HepG2 (cell line): Measurements from ENCODE around the gene SRR. TPM values are rescaled to one million over a fixed set of nuclear protein-coding genes. Genes with fewer than 3 reads are reported as not detected.

Experiments
- ARNT ChIP-seq: fragments of 450-650 bp; IDR thresholded peaks from 2 replicates; pipeline ENCODE4 v1.6.1; 2017
- ASH2L ChIP-seq: fragments of 300-600, 200-600 bp; sonication (generic); IDR thresholded peaks from 2 replicates; pipeline ENCODE4 v1.7.0; 2017; ENCODE audit warnings: low read depth, mild to moderate bottlenecking, moderate library complexity, mixed read lengths, low read length; ENCODE audit not compliant: insufficient read length
- ATF3 ChIP-seq: sonication (generic); formaldehyde crosslinking; IDR thresholded peaks from 2 replicates; pipeline ENCODE4 v1.4.0; 2020; ENCODE audit warnings: missing genetic modification reagents
- ATF4 ChIP-seq, 2 experiments: fragments of 450-650 bp in 1 of 2; sonication (generic) in 1 of 2; formaldehyde crosslinking; IDR thresholded peaks; 2 replicates each; pipeline versions ENCODE4 v1.5.0 to v1.8.0; 2020 to 2022; ENCODE audit warnings: mild to moderate bottlenecking in 1 of 2, missing genetic modification reagents in 1 of 2
- BHLHE40 ChIP-seq: IDR thresholded peaks from 2 replicates; pipeline ENCODE4 v1.6.1; 2011; ENCODE audit warnings: low read length, improper control_type of control experiment
- CTCF ChIP-seq: sonication (generic); formaldehyde crosslinking; IDR thresholded peaks from 2 replicates; pipeline ENCODE4 v1.5.0; 2020; ENCODE audit warnings: mild to moderate bottlenecking, missing genetic modification reagents, moderate library complexity
- EEA1 ChIP-seq: sonication (generic); formaldehyde crosslinking; IDR thresholded peaks from 2 replicates; pipeline ENCODE4 v1.5.1; 2020; ENCODE audit warnings: mild to moderate bottlenecking, missing genetic modification reagents, borderline replicate concordance
- GABPA ChIP-seq, 2 experiments: IDR thresholded peaks; 2 replicates each; pipeline ENCODE4 v1.6.1; 2011 to 2016; ENCODE audit warnings: low read depth in 2 of 2, low read length in 1 of 2, missing biosample characterization in 1 of 2, missing genetic modification characterization in 1 of 2
- GABPB1 ChIP-seq: IDR thresholded peaks from 2 replicates; pipeline ENCODE4 v1.6.1; 2016; ENCODE audit warnings: mild to moderate bottlenecking, missing genetic modification reagents, moderate library complexity, missing compliant biosample characterization
- KAT7 ChIP-seq: IDR thresholded peaks from 2 replicates; pipeline ENCODE4 v1.6.1; 2018; ENCODE audit warnings: borderline replicate concordance, missing compliant biosample characterization
- LCORL ChIP-seq, 2 experiments: fragments of 450-650 bp in 1 of 2; sonication (generic) in 1 of 2; formaldehyde crosslinking in 1 of 2; IDR thresholded peaks; 2 replicates each; pipeline versions ENCODE4 v1.5.0 to v1.6.1; 2017 to 2020; ENCODE audit warnings: antibody characterized with exemption in 1 of 2, missing genetic modification reagents in 1 of 2
- NKX3-1 ChIP-seq: sonication (generic); formaldehyde crosslinking; IDR thresholded peaks from 2 replicates; pipeline ENCODE4 v1.5.0; 2020; ENCODE audit warnings: missing genetic modification reagents
- PITX1 ChIP-seq: sonication (generic); formaldehyde crosslinking; IDR thresholded peaks from 2 replicates; pipeline ENCODE4 v1.5.1; 2020; ENCODE audit warnings: mild to moderate bottlenecking, missing genetic modification reagents
- SMAD1 ChIP-seq: sonication (generic); formaldehyde crosslinking; IDR thresholded peaks from 2 replicates; pipeline ENCODE4 v1.4.0; 2020; ENCODE audit warnings: missing genetic modification reagents, low read depth, mild to moderate bottlenecking, borderline replicate concordance
- SPEN ChIP-seq: sonication (generic); formaldehyde crosslinking; IDR thresholded peaks from 2 replicates; pipeline ENCODE4 v1.5.1; 2020; ENCODE audit warnings: low read depth, mild to moderate bottlenecking, missing genetic modification reagents
- SRSF4 ChIP-seq: fragments of 200-400 bp; formaldehyde crosslinking; IDR thresholded peaks from one replicate; pipeline ENCODE4 v1.6.1; 2018; ENCODE audit warnings: mild to moderate bottlenecking, low read depth, low read length, moderate library complexity; ENCODE audit not compliant: poor library complexity, severe bottlenecking
- ZBTB26 ChIP-seq: IDR thresholded peaks from 2 replicates; pipeline ENCODE4 v1.6.1; 2016; ENCODE audit warnings: missing compliant biosample characterization, missing genetic modification reagents, borderline replicate concordance
- ZBTB38 ChIP-seq: sonication (generic); formaldehyde crosslinking; IDR thresholded peaks from 2 replicates; pipeline ENCODE4 v1.5.1; 2020; ENCODE audit warnings: mild to moderate bottlenecking, missing genetic modification reagents
- ZC3H13 ChIP-seq: sonication (generic); formaldehyde crosslinking; IDR thresholded peaks from 2 replicates; pipeline ENCODE4 v1.8.1; 2023; ENCODE audit warnings: mild to moderate bottlenecking, missing genetic modification reagents, moderate library complexity
- ZNF350 ChIP-seq: sonication (generic); formaldehyde crosslinking; IDR thresholded peaks from 2 replicates; pipeline ENCODE4 v1.4.0; 2020; ENCODE audit warnings: mild to moderate bottlenecking, low read depth, missing genetic modification reagents, borderline replicate concordance
- ZNF460 ChIP-seq: sonication (generic); formaldehyde crosslinking; IDR thresholded peaks from 2 replicates; pipeline ENCODE4 v1.5.1; 2020; ENCODE audit warnings: missing genetic modification reagents, mild to moderate bottlenecking, borderline replicate concordance
- ZNF543 ChIP-seq: sonication (generic); formaldehyde crosslinking; IDR thresholded peaks from 2 replicates; pipeline ENCODE4 v1.4.0; 2020; ENCODE audit warnings: mild to moderate bottlenecking, missing genetic modification reagents
- ZNF615 ChIP-seq: sonication (generic); formaldehyde crosslinking; IDR thresholded peaks from 2 replicates; pipeline ENCODE4 v1.5.0; 2020; ENCODE audit warnings: mild to moderate bottlenecking, missing genetic modification reagents, borderline replicate concordance
- ZNF674 ChIP-seq: sonication (generic); formaldehyde crosslinking; IDR thresholded peaks from 2 replicates; pipeline ENCODE4 v1.5.0; 2020; ENCODE audit warnings: low read depth, mild to moderate bottlenecking, missing genetic modification reagents
- ZNF776 ChIP-seq: sonication (generic); formaldehyde crosslinking; IDR thresholded peaks from 2 replicates; pipeline ENCODE4 v1.4.0; 2020; ENCODE audit warnings: mild to moderate bottlenecking, missing genetic modification reagents
- ZNF878 ChIP-seq: sonication (generic); formaldehyde crosslinking; IDR thresholded peaks from 2 replicates; pipeline ENCODE4 v1.8.1; 2023; ENCODE audit warnings: mild to moderate bottlenecking, missing genetic modification reagents, moderate library complexity
- polyA plus RNA-seq, 8 experiments: library from polyadenylated mRNA; depleted of rRNA in 3 of 8; stranded (reverse) in 7 of 8; unstranded in 1 of 8; fragments of >200 nt; fragmentation: Illumina TruSeq in 4 of 8; extraction: Trizol in 4 of 8; gene quantifications; 2 replicates each; pipeline versions ENCODE4 v1.2.1 to v1.2.3, GENCODE V29; 2011 to 2016; ENCODE audit warnings: low read depth in 4 of 8, missing spikeins in 1 of 8, mixed read lengths in 1 of 8; ENCODE audit not compliant: insufficient read depth in 1 of 8
- total RNA-seq, 5 experiments: library from RNA; depleted of rRNA; stranded (reverse); fragments of >200 nt; fragmentation: Illumina TruSeq; extraction: Trizol; gene quantifications; 2 replicates each; pipeline ENCODE4 v1.2.3, GENCODE V29; 2016; ENCODE audit warnings: low read depth in 1 of 5

Gene SRR
- total and polyA plus RNA-seq, 2 of the 13 experiments (the other 11 are each of a cell fraction or from before 2014, with no cell fraction given), result 3.6 to 7.8 TPM

GRCh38 chr17:2336215-2336851 lies 32.6 kb downstream of the SRR start, which contains the start of gene TSR1 (continued):
- peak; percentile 80 for TF ChIP-seq ZNF543 (CRISPR knock-in tag)
- TF ChIP-seq GABPA (IDR thresholded peaks at IDR 0.05; ENCODE audit: low read depth, low read length), result peak; percentile 99
- TF ChIP-seq GABPA (CRISPR knock-in tag; IDR thresholded peaks at IDR 0.05; ENCODE audit: low read depth), result peak; percentile 99
- peak; percentile 41; the same call in 1 of the 2 replicates for TF ChIP-seq KAT7 (CRISPR knock-in tag)
- TF ChIP-seq GABPB1, result peak; percentile 100
- TF ChIP-seq CTCF (CRISPR knock-in tag), result peak; percentile 76
- peak; percentile 77 for TF ChIP-seq ZNF776 (CRISPR knock-in tag)
- TF ChIP-seq ATF4 (CRISPR knock-in tag; IDR thresholded peaks at IDR 0.05), result peak in 1 of 2 experiments; percentile 64; a peak in 2 of 4 replicates
- peak; percentile 48; the same call in 1 of the 2 replicates for TF ChIP-seq ZBTB26 (CRISPR knock-in tag)
- peak; percentile 96 for TF ChIP-seq ZNF350 (CRISPR knock-in tag)
- no peak for TF ChIP-seq ARNT
- no peak for TF ChIP-seq ZNF674 (CRISPR knock-in tag)
- TF ChIP-seq ZNF460, result peak; percentile 39; the same call in 1 of the 2 replicates
- peak; percentile 67; the same call in 1 of the 2 replicates for TF ChIP-seq ZBTB38 (CRISPR knock-in tag)
- TF ChIP-seq ZNF615 (CRISPR knock-in tag), result 0 out of 2 replicates have a peak, but pooled peaks have one; percentile 41
- TF ChIP-seq ZNF878, result 0 out of 2 replicates have a peak, but pooled peaks have one; percentile 66
- no peak for TF ChIP-seq LCORL (IDR thresholded peaks at IDR 0.05)
- TF ChIP-seq LCORL (CRISPR knock-in tag; IDR thresholded peaks at IDR 0.05), result no peak
- TF ChIP-seq ZC3H13, result peak; percentile 78; the same call in 1 of the 2 replicates
- TF ChIP-seq EEA1 (CRISPR knock-in tag), result 0 out of 2 replicates have a peak, but pooled peaks have one; percentile 78
- TF ChIP-seq SPEN (CRISPR knock-in tag), result peak; percentile 81
- TF ChIP-seq SMAD1 (CRISPR knock-in tag), result peak; percentile 74; the same call in 1 of the 2 replicates
- TF ChIP-seq ATF3 (CRISPR knock-in tag), result no peak
- TF ChIP-seq ASH2L, result peak; percentile 84
- no peak for TF ChIP-seq SRSF4
- peak; percentile 70; the same call in 1 of the 2 replicates for TF ChIP-seq PITX1
- TF ChIP-seq NKX3-1 (CRISPR knock-in tag), result peak; percentile 61
- TF ChIP-seq BHLHE40, result peak; percentile 63
